ENCODE results near the gene TFDP2. TPM values are rescaled to one million over a fixed set of nuclear protein-coding genes. Genes with fewer than 3 reads are reported as not detected.

TFDP2 gene
- total RNA-seq, 1 donor from 2014 or later, result 15.0 TPM

- DNase-seq (ENCODE audit: low read depth in 2 of 2), result no peak
These were observed 183.9 kb downstream of the TFDP2 start for GRCh38 chr3:141965471-141965870.

DNA sequence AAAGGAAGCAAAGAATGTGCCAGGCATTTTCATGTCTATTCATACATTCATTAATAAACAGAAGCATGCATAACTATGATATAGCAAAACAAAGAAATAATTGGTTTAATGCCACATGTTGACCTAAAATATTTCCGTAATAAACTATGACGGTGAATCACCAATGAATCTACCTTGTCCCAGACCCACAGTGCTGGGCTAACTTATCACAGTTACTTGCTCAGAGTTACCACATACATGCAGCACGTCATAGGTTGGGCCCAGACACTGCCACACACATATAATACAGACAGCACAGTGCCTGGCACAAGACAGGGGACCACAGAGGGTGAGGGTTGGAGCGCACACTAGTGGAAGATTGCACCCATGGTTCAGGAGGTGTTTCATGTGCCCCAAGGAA is 186.0 kb downstream of the TFDP2 start:
- DNase-seq (ENCODE audit: low read depth in 2 of 2), result no peak

DNA sequence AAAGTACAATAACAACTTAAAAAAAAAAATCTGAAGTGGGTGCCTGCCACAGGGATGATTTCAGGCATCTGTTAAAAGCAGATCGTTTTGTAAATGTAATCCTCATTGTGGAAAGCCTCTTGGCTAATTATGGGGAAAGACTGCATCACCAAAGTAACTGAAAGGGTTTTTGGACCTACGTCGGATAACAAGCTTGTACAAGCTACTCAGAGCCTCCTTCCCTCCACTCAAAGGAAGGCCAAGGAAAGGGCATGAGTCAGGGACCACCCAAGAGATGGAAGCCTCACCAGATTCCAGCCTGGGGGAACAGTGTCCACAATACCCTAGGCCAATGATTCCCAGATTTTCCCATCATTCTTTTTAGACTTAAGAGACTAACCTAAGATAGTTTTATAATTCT is 188.6 kb downstream of the TFDP2 start:
- no peak for DNase-seq (ENCODE audit: low read depth in 2 of 2)

GRCh38 chr3:141959589-141960554 is 189.5 kb downstream of the TFDP2 start:
- no peak for DNase-seq (ENCODE audit: low read depth in 2 of 2)

DNA sequence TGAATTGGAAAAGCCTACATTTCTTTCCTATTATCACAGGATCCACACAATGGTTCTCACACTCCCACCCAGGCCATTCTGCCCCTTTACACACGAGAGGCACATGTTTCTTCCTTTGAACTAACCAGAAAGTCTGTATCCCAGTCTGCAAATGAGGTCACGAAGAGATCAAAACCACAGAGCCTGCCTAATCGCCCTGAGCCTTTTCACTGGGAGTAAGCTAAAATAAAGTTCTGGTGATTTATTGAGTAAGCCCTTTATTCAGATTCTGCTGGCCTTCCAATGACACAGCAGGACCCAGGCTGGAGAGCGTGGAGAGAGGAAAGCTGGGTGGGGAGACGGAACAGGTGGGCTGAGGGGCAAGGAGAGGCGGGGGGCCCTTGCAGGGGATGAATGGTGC is 194.2 kb downstream of the TFDP2 start:
- no peak for DNase-seq (ENCODE audit: low read depth in 2 of 2)

DNA sequence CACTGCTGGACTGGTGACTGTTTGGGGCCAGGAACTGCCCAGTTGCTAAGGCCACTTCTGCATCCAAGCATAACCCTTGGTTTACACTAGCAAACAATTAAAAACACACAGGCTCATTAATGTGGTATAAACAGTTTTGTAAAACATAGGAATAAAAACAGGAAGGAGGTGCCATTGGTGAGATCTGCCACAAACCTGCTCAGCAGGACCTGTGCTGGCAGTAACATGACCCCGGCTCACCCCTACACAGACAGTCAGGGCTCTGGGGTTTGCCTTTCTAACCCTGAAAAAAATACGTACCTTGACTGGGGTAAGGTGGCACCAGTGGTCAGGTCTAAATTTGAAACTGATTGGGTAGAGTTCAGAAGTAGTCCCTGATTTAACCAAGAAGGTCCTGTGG is 196.7 kb downstream of the TFDP2 start:
- DNase-seq (ENCODE audit: low read depth in 2 of 2), result no peak

DNA sequence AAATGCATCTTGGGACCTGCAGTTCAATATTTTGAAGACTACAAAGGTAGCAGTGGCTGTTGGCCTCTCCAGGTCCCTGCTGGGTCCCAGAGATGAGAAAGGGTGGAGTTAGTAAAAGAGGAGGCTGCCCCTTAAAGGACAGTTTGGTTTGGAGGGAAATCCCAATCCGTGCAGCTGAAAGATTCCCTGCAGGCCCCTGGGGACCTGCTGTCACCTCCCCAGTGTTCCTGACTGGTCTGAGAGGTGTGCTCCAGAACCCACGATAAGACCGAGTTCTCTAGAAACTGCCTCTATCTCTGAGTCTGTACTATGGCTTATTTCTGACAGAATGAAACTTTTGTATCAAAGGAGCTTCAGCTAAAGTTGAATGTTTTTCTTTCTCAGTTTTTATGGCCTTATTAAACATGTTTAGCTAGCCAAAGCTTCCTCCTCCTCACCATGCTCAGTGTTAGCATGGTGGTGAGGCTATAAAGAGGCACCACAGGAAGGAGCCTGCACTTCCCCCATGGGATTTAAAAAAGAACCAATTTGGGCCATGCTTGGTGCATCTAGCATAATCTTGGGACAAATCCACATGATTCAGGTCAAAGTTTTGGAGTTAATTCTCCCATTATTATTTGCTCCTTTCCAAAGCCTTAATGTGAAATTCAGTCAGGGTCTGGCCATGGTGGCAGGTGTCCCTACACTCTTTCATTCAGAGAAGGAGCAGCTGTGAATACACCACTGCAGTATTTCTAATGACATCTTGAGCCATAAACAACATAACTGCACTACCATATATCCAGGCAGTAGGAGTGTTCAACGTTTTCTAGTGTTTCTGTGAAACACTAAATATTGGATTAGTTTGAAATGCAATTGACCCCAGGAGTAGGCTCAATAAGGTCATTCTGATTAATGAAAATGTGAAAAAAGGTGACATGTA is 198.5 kb downstream of the TFDP2 start:
- no peak for DNase-seq (ENCODE audit: low read depth in 2 of 2)

- DNase-seq (ENCODE audit: low read depth in 2 of 2), result no peak
These were observed 199.4 kb downstream of the TFDP2 start for GRCh38 chr3:141949972-141950371.

DNA sequence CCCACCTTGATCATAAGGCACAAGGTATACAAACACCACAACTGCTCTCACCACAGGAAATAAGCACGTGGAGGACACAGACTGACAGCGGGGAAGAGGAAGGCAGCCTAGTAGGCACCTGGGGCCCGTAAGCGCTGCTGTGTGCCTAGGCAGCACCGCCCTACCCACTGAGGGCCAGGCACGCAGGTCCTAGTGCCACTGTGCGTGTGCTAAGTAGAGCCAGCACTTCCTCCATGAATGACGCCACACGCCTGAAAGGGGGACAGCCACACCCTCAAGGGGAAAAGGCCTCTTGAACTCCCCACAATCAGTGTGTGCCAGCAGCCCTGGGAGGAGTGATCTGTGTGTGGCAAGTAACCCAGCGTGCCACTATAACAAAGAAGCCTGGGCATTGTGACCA is 199.9 kb downstream of the TFDP2 start:
- DNase-seq (ENCODE audit: low read depth in 2 of 2), result no peak

GRCh38 chr3:141945726-141946485 is 203.4 kb downstream of the TFDP2 start:
- DNase-seq (ENCODE audit: low read depth in 2 of 2), result no peak

DNA sequence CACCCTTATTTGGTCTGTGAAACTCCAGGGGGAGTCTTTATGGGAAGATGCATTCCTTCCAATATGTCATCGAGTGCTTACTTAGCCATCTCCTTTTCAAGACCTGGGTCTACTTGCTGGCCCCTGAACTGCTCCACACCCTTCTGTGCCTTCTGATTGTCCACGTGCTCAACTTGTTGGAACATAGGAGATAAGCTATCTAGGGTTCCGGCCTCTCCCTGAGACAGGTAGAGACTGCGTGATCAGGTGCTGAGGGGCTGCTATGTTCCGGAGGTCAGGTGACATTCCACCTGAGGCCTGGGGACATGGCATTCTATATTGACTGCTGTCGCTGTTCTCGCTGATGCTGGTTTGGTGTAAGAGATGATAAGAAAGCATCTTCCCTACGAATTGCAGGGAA is 207.3 kb downstream of the TFDP2 start:
- no peak for DNase-seq (ENCODE audit: low read depth in 2 of 2)

- DNase-seq (ENCODE audit: low read depth in 2 of 2), result peak in 1 of 2 donors; percentile 21
These were observed 208.3 kb downstream of the TFDP2 start for GRCh38 chr3:141941093-141941492.

- DNase-seq (ENCODE audit: low read depth in 2 of 2), result peak in 1 of 2 donors; percentile 66
These were observed 209.1 kb downstream of the TFDP2 start for GRCh38 chr3:141940194-141940776.

DNA sequence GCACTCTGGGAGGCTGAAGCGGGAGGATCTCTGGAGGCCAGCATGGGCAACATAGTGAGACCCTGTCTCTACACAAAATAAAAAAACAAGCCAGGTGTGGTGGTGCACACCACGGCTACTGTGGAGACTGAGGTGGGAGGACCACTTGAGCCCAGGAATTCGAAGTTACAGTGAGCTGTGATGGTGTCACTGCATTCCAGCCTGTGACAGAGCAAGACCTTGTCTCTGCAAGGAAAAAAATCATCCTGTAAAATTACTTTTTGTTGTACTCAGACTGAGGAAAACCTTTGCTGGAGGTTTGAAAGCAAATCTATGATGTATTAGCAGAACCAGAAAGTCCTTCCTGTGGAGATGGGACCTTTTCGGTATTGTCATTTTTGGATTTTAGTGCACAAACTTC is 209.6 kb downstream of the TFDP2 start:
- no peak for DNase-seq (ENCODE audit: low read depth in 2 of 2)

- DNase-seq (ENCODE audit: low read depth in 2 of 2), result no peak
These were observed 211.3 kb downstream of the TFDP2 start for GRCh38 chr3:141938011-141938500.

DNA sequence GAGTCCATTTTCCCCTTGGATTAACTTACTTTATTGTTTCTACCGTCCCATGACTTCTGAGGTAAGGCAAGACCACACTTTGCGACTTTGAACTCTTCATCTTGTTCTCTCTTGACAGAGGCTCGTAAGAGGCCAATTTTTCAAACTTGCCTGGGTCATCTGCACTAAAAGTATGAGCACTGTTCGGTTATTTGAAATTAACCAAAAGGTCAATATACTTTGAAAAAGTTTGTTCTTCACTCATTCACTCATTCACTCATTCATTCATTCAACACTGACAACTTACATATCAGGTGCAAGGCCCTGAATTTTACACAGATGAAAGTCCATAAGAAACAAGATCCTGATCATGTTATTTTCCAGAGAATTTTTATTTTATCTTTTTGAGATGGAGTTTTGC is 215.0 kb downstream of the TFDP2 start:
- DNase-seq (ENCODE audit: low read depth in 2 of 2), result no peak

GRCh38 chr3:141933421-141934300 is 215.7 kb downstream of the TFDP2 start:
- DNase-seq (ENCODE audit: low read depth in 2 of 2), result no peak

- DNase-seq (ENCODE audit: low read depth in 2 of 2), result no peak
These were observed 218.5 kb downstream of the TFDP2 start for GRCh38 chr3:141930801-141931200.

DNA sequence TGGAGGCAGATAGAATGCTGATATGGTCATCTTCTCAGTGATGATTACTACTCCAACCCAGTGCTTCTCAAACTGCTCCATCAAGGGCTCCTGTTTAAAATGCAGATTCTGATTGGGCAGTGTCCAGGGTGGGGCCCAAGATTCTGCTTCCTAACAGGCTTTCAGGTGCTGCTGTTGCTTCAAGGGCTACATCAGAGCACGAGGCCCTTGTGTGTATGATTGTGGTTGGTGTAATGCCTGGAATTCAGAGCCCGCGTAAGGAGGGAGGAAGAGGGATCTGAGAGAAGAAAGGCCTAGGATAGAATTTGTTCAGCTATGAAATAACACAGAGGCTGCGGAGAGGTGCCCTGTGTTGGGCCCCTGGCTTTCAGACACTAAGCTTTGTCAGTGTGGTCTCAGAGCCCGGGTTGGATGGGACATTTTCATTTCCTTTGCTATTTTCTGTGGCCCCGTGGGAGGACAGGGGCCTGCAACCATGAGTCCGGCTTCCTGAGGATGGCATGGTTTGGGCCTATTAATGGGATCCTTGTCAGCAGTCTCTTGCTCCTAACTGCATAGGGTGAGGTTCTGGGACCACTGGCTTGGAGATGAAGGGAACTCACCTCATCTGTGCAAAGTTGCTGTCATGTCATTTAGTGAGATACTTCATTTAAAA is 219.9 kb downstream of the TFDP2 start:
- no peak for DNase-seq (ENCODE audit: low read depth in 2 of 2)

All from dermis microvascular lymphatic vessel endothelial cell (primary cell).